ENCODE measurements around the gene CDKN2D.
"Not testable (repeated sequence)": the region's sequence is repeated elsewhere in the genome, so short reads cannot be mapped to it uniquely, and the experiment has no call there.

The CDKN2D gene

GRCh38 chr19:10580979-10581631 is 12.3 kb upstream of the CDKN2D start:
- peak; percentile 78 for DNase-seq

DNA sequence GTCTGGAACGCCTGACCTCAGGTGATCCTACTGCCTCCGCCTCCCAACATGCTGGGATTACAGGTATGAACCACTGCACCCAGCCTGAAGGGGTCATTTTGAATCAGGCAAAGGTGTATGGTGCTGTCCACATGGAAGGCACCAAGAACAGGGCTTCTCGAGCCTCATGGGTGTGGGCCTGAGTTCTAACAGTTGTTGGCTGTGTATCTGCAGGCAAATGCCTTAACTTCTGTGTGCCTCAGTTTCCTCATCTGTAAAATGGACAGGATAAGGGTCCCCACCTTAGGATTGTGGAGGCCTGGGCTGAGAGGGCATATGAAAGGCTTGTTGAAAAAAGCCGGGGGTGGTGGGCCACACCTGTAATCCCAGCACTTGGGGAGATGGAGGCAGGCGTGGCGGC is 9.2 kb upstream of the CDKN2D start:
- DNase-seq = no peak

- no peak for DNase-seq
These were observed 6.4 kb upstream of the CDKN2D start for GRCh38 chr19:10575011-10575716.

DNA sequence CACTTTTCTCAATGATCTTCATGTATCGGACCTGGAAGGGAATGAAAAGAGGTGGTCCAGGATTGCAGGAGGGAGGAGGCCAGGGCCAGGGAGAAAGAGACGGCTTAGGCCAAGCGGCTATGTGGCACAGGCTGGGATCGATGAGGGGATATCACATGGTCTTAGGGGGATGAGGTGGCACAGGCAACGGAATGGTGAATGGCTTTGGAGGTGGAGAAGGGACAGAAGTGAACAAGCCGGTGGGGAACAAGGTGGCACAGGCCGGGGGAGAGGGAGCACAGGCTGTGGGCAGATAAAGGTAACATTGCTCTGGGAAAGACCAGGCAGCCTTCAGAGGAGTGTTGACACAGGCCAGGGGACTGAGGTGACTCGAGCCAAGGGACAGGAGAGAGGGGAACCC is 5.7 kb upstream of the CDKN2D start:
- no peak for DNase-seq

DNA sequence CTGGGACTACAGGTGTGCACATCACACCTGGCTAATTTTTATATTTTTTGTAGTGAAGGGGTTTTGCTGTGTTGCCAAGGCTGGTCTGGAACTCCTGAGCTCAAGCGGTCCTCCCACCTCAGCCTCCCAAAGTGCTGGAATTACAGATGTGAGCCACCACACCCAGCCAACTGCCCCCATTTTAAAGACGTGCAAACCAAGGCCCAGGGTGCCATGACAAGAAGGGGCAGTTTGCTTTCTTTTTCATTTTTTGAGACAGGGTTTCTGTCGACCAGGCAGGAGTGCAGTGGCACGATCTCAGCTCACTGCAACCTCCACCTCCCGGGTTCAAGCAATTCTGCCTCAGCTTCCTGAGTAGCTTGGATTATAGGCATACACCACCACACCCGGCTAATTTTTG is 5.0 kb upstream of the CDKN2D start:
- DNase-seq = not testable (repeated sequence)

DNA sequence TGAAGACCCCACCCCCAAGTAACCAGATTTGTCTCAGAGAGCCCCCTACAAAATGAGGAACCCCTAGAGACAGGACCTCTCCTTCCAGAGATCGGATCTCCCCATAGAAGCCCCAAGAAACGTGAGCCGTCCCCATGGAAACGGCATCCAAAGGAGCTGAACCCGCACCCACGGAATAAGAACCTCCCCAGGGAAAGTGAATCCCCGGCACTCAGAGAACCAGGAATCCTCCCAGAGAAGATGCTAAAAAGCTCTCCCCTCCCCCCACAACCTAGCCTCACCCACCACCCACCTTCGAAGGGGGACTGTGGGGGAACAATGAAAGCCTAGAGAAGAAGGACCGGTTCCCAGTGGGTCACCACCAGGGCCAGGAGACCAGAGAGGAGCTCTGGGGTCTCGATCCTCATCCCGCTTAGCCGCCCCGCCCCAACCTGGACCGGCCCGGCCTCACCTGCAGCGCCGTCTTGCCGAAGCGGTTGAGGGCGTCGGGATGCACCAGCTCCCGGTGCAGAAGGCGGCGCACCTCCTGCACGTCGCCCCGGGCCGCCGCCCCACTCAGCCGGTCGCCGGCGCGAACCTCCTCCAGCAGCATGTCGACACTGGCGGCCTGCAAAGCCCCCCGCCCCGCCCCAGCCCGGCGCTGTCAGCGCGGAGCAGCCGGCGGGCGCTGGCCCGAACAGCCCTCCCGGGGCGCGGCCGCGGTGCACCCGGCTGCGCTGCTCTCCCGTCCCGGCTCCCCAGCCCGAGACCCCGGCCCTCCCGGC is 535 bp downstream of the CDKN2D start:
- peak; percentile 92 for DNase-seq

DNA sequence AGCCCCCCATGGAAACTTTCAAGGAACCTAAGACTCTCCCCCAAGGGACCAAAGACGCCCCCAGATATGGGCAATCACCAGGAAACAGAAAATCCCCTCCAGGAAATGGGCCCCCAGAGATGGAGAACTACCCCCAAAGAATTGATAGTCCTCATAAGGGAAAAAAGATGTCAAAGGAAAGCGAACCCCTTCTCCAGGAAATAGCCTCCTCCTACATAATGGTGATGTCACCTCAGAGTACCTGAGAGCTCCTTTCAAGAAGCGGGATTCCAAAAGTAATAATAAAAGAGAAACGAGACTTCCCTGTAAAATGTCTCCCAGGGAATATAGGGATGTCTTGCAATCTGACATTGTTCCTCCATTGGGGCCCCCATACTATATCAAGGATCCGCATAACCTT is 1.1 kb downstream of the CDKN2D start:
- DNase-seq = peak; percentile 46

GRCh38 chr19:10566658-10567410 is 1.9 kb downstream of the CDKN2D start:
- DNase-seq = no peak

GRCh38 chr19:10566408-10566657 is 2.4 kb downstream of the CDKN2D start:
- DNase-seq = no peak

GRCh38 chr19:10565567-10566407 is 3.0 kb downstream of the CDKN2D start, which contains the start of gene KRI1:
Gene KRI1, minus strand, starts transcription at chr19:10566010. Its CDS starts 11 bp downstream, at chr19:10565999.
- DNase-seq = peak; percentile 99

GRCh38 chr19:10565028-10565566 is 3.7 kb downstream of the CDKN2D start:
- peak; percentile 78 for DNase-seq

- DNase-seq = no peak
These were observed 6.2 kb downstream of the CDKN2D start for GRCh38 chr19:10562609-10563008.

DNA sequence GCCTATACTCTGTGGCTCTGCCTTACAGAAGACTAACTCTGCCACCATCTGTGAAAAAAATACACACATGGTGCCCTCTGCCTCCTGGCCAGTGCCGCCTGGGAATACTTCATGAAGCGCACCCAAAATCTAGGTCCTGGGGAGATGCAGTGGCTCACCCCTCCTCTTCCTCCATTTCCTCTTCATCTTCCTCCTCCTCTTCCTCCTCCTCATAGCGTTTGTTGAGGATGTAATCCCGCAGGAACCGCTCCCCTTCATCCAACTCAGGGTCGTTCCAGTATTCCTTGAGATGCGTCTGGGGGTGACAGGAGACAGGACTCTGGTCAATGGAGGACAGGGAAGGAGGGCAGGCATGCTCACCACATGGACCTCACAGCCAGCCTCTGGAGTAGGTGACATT is 8.6 kb downstream of the CDKN2D start:
- DNase-seq = no peak

DNA sequence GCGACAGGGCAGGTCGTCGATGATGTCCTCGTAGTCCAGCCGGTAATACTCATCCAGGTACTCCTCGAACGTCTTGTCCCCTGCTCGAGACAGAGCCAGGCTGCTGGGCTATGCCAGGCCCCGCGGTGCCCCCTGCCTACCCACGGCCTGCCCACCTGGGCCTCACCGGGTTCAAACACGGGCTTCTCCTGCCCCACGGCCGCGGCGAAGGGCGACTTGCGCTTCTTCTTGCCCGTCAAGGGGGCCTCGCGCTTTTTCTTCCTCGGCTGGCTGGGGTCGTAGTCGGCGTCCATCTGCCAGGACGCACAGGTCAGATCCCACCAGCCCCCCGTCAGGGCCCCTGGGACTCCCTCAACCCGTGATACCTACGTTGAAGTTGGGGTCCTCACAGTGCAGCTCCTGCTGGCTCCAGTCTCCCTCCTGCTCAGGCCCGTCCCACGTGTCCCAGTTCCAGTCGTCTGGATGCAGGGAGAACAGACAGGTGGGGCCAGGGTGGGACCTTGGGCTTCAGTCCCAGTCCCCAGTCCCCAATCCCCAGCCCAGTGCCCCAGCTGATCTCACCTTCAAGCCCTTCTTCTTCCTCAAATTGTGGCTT is 11.1 kb downstream of the CDKN2D start:
- DNase-seq = no peak

DNA sequence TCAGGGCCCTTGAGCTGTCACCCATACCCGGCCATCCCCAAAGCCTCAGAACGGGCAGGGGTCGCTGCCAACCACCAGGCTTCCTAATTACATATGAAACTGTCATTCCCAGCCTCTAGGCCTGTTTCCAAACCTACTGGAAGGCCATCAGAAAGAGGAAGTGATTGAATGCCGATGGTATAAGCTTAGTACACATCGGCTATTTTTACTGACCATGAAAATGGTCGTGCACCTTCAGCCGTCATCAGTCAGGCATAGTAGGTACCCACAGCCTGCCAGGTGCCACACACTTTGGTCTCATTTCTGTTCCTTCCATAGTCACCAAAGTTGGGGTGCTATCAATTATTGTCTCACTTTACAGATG is 13.2 kb downstream of the CDKN2D start:
- no peak for DNase-seq

GRCh38 chr19:10554760-10555609 is 13.8 kb downstream of the CDKN2D start:
- no peak for DNase-seq

- no peak for DNase-seq
These were observed 14.8 kb downstream of the CDKN2D start for GRCh38 chr19:10553943-10554381.

GRCh38 chr19:10553087-10553667 is 15.6 kb downstream of the CDKN2D start:
- no peak for DNase-seq

- DNase-seq = peak; percentile 52
These were observed 16.2 kb downstream of the CDKN2D start for GRCh38 chr19:10552510-10553053.

DNA sequence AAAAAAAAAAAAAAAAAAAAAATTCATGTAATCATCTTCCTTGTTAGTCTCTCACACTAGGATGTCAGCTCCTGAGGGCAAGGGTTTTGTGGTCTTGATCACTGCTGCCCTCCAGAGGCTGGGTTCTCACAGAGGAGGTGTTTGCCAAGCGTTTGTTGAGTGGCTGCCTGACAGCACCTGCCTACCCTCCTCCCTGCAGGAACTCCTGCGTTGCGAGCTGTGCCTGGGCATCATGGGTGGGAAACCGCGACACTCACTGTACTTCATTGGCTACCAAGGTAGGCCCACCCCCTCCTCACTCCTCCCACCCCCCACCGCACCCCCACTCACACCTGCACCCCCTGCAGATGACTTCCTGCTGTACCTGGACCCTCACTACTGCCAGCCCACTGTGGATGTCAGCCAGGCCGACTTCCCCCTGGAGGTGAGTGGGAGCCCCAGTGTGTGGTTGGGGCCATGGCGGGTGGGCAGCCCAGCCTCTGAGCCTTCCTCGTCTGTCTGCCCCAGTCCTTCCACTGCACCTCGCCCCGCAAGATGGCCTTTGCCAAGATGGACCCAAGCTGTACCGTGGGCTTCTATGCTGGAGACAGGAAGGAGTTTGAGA is 17.0 kb downstream of the CDKN2D start:
- peak; percentile 73 for DNase-seq

All from NCI-H69 (cell line).